Activated T-cell treated with anti-CD3 and anti-CD28 coated beads for 48 hours (primary cell): ENCODE measurements around the gene VIPR2.

Source experiments
- DNase-seq: peaks from one replicate; pipeline ENCODE4 v3.0.0-alpha.2; 2020; ENCODE audit warnings: low read depth

Gene VIPR2

DNA sequence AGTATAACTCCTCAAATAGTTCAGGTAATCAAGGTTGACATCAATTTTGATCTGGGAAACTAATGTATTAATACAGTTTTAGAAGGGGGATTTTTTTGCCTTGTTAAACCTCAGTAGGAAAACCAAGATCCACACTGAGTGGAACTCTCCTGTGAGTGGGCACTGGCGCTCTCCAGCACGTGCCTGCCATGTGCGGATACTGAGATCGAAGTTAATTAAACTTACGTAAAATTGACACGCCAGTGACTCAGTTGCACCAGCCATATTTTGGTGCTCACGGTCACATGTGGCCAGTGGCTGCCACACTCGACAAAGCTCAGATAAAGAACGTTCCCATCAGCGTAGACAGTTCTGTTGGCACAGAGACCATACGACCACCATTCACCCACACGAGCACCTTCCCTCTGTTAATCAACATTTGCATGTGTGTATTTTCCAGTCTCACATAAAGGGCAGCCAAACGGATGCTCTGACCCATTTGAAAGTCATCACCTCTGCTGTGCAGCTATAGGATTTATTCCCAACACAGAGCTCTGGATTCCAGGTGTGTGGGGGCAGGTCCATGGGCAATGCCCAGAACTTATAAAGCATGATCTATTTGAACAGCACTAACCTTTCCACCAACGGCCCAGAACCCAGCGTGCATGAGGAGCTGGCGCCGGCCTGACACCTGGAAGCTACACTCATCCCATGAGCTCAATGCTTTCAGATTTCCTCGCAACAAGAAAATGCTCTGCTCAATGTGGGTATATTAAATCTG is 77.7 kb downstream of the VIPR2 start:
- no peak for DNase-seq

GRCh38 chr7:159065852-159066480 is 78.7 kb downstream of the VIPR2 start:
- no peak for DNase-seq

DNA sequence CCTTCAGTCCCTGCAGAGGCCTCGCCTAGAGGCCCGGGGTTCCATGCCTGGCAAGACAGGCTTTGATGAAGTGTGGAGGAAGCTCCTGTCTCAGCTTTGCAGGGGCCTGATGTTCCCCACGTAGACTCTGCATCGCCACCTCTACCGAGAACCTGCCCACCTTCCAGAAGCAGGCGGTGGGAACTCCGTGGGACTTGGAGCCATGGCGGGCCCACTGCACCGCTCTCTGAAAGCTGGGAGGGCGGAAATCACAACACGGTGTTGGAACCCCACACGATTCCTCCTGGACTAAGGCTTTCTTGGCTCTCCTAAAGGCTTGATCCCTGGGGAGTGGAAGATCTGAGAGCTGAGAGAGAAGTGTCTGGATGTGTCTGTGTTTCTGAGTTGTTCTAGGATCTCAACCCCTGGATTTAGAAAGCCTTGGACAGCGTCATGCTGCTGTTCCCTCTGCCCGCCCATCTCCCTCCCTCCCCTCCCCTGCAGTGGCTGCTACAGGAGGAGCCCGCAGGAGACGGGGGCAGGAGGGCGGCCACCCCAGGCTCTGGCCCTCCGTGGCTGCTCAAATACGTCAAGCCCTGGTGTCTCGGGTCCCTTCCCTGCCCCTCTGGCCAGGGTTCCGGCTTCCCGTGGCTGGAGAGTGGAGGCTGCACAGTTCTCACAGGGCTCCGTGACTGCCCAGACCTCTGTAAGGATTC is 79.7 kb downstream of the VIPR2 start:
- DNase-seq = no peak

- DNase-seq = no peak
Measured at GRCh38 chr7:159064121-159064815, 80.4 kb downstream of the VIPR2 start.

- no peak for DNase-seq
Measured at GRCh38 chr7:159063046-159063840, 81.4 kb downstream of the VIPR2 start.

- no peak for DNase-seq
Measured at GRCh38 chr7:159062569-159062968, 82.1 kb downstream of the VIPR2 start.

DNA sequence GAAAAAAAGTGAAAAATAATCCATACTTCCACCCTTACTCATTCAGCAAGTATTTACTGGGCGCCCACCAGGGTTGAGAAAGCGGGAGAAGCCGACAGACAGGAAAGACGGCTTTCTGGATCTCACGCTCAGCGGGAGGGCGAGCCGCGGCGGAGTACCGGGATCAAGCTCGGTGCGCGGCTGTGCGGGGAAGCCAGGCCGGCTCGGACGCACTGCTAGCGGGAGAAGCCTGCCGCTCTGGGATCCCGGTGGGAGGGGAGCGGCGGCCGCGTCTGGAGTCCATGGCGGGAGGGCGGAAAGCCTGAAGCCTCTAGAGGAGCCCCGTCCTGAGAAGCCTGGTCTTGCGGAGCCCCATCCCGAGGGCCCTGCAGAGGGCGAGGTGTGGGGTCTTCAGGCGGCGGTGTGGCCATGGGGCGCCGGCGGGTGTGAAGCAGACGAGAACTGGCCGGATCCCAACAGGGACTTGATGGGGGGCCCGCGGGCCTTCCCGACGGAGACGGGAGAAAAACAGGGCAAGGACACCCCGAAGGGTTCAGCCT is 82.9 kb downstream of the VIPR2 start:
- no peak for DNase-seq

DNA sequence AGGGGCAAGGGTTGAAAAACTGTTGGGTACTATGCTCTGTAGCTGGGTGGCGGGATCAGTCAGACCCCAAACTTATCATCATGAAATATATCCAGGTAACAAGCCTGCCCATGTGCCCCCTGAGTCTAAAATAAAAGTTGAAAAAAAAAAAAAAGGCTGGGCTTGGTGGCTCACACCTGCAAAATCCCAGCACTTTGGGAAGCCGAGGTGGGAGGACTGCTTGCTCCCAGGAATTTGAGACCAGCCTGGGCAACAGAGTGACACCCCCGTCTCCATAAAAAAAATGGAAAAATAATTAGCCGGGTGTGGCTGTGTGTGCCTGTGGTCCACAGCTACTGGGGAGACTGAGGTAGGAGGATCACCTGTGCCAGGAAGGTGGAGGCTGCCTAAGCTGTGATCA is 83.5 kb downstream of the VIPR2 start:
- DNase-seq = no peak

DNA sequence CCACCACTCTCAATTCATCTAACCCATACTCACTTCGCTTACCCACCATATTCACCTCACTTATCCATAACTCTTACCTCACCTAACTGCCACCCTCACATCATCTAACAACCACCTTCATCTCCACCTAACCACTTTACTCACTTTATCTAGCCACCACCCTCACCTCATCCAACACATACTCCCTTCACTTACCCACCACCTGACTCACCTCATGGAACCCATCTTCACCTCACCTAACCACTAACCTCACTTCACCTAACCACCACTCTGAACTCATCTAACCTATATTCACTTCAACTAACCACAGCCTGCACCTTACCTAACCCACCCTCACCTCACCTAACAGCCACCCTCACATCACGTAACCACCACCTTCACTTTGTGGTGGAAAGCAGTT is 84.2 kb downstream of the VIPR2 start:
- DNase-seq = no peak

GRCh38 chr7:159059629-159060028 is 85.0 kb downstream of the VIPR2 start:
- DNase-seq = no peak

- no peak for DNase-seq
Measured at GRCh38 chr7:159057647-159058046, 87.0 kb downstream of the VIPR2 start.

GRCh38 chr7:159056737-159057136 is 87.9 kb downstream of the VIPR2 start:
- DNase-seq = no peak

DNA sequence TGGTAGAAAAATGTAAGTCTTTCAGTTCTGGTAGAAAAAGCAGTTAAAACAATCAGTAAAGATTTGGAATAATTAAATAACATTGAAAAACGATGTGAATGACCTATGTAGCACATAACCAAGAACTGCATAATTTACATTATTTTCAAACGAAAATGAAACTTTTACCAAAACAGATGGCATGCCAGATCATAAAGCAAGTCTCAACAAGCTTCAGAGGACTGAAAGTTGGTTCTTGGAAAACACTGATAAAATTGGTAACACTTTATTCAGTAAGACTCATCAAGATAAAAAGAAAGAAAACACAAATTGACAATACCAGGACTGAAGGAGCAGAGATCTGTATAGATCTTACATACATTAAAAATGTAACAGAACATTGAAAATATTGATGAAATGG is 92.8 kb downstream of the VIPR2 start:
- no peak for DNase-seq

- DNase-seq = no peak
Measured at GRCh38 chr7:159050704-159051103, 94.0 kb downstream of the VIPR2 start.

GRCh38 chr7:159049266-159050025 is 95.2 kb downstream of the VIPR2 start:
- no peak for DNase-seq

DNA sequence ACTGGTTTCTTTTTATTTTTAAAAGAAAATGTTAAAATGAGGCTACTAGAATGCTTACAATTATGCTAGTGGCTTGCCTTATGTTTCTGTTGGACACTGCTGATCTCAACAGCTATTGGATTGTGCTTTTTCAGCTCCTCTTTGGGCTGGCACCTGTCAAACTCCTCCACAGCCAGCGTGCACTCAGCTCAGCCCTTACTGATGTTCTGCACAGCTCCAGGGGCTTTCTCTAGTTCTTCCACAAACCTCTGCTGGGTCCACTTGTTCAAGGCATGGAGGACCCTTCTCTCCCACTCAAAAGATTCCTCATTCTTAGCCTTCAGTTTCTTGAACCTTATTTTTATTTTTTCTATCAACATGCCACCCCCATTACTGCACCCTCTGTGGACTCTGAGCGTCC is 96.0 kb downstream of the VIPR2 start:
- no peak for DNase-seq

DNA sequence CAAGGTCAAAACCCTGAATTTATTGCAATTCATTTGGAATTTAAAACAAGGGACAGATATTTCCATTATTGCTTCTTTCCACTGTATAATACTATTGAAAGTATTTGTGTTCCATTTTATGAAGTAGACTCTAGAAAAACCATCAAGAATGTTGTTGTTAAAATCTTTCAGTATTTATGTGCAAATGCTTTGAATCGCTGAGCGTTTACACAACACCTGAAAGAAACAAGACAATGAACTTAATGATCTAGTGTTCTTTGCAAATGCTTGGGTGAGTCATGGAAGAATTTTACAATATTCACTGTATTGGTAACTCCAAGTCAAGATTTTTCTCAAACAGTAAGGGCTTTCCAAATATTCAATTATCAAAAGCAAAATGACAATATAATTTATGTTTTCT is 97.1 kb downstream of the VIPR2 start:
- DNase-seq = no peak

GRCh38 chr7:159046300-159046699 is 98.4 kb downstream of the VIPR2 start:
- DNase-seq = no peak

GRCh38 chr7:159045839-159046238 is 98.8 kb downstream of the VIPR2 start:
- DNase-seq = no peak

- DNase-seq = no peak
Measured at GRCh38 chr7:159042581-159043101, 102.0 kb downstream of the VIPR2 start.

DNA sequence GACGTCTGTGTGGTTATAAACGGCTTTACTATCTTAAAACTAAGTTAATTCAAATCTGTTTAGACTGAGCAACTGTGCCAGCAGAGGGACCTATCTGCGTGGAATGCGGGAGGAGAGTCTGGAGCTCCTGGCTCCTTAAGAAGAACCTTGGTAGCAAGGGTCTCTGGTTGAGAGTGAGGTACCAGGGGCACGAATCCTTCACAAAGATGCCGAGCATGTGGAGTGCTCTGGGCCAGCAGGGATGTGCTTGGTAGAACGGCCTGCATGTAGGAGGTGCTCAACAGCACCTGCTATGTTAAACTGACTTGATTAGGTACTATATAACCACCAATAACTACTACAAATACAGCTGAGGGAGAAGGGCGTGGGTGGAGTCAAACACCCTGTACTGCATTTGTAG is 102.6 kb downstream of the VIPR2 start:
- DNase-seq = no peak
